ENCODE results near the gene RBX1.

- TF ChIP-seq CTCF (conservative IDR thresholded peaks at IDR 0.05; ENCODE audit: low read length), result no peak
- TF ChIP-seq EZH2phosphoT487 (IDR thresholded peaks at IDR 0.05; ENCODE audit: borderline replicate concordance), result no peak
Observed at GRCh38 chr22:40928657-40929056, 22.5 kb upstream of the RBX1 start.
